GM23338 (cell line): ENCODE measurements around the gene ZNF773. TPM values are rescaled to one million over a fixed set of nuclear protein-coding genes. Genes with fewer than 3 reads are reported as not detected.

Experiments used
- NANOG ChIP-seq: IDR thresholded peaks from 2 replicates; pipeline ENCODE4 v1.6.1; 2016; ENCODE audit warnings: antibody characterized with exemption, borderline replicate concordance
- POLR2AphosphoS5 ChIP-seq: IDR thresholded peaks from 2 replicates; pipeline ENCODE4 v1.6.1; 2016; ENCODE audit warnings: antibody characterized with exemption, low read depth
- REST ChIP-seq: IDR thresholded peaks from one replicate; pipeline ENCODE4 v1.6.1; 2018; ENCODE audit warnings: antibody characterized with exemption; ENCODE audit not compliant: unreplicated experiment
- STAT1 ChIP-seq: IDR thresholded peaks from one replicate; pipeline ENCODE4 v1.6.1; 2016; ENCODE audit warnings: antibody characterized with exemption; ENCODE audit not compliant: unreplicated experiment
- ZNF331 ChIP-seq: fragments of 250-450 bp; sonication (Bioruptor Pico); IDR thresholded peaks from 2 replicates; pipeline ENCODE4 v1.5.0; 2020; ENCODE audit warnings: low read depth, mild to moderate bottlenecking, moderate library complexity
- ZNF462 ChIP-seq: fragments of 250-450 bp; sonication (Bioruptor Pico); IDR thresholded peaks from 2 replicates; pipeline ENCODE4 v1.5.0; 2020; ENCODE audit warnings: mild to moderate bottlenecking, moderate library complexity
- polyA plus RNA-seq: library from polyadenylated mRNA; unstranded; fragments of >200 nt; fragmentation: Nextera tagmentation; extraction: Ambion mirVana; gene quantifications from 2 replicates; pipeline ENCODE4 v1.2.1, GENCODE V29; 2016
- total RNA-seq: library from RNA; depleted of rRNA; stranded (reverse); fragments of >200 nt; shearing (Covaris generic); gene quantifications from 2 replicates; pipeline ENCODE4 v1.2.3, GENCODE V29; 2014
- TF ChIP-seq, protein P1 (sequence below): IDR thresholded peaks from 2 replicates; pipeline ENCODE4 v1.6.1; 2016; ENCODE audit warnings: antibody characterized with exemption

The ZNF773 gene
- total and polyA plus RNA-seq, 2 experiments from 2014 or later: 4.1 to 12.9 TPM

DNA sequence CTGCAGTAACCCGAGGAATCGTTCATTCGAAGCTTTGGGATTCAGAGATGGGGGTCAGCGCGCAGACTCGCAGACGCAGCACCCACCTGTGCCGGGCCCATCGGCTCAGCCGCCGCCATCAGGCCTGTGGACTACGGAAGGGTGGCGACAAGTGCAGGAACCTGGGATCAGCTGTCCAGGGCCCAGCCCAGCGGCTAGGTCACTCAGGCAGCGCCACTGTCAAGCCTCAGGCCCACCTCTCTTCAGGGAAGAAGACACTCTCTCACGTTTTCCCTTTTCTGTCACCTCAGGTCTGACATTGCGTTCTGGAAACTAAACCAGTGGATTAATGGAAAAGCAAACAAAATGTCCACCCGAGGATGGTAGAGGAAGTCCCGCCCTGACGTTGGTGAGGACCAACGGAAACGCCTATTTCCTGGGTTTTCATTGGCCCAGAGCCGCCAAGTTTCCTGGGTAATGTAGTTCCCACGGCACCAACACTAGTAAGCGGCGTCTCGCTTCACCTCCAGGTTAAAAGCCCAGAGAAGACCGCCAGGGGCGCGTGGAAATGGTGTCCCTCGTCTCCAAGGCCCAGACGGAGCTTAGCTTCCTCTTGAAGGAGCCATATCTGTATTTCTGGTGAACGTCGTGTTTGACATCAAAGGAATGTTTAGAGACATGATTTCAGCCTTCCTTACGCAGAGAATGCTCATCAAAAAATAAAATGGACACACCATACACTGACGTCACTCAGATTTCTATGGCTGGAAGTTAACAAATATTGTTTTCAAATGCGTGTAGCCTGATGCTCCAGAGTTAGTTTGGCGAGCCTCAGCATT is 22.3 kb upstream of the ZNF773 start, which contains the start of gene ZNF772 (continued):
- TF ChIP-seq ZNF462: no peak
- no peak for TF ChIP-seq STAT1
- TF ChIP-seq, protein P1, sequence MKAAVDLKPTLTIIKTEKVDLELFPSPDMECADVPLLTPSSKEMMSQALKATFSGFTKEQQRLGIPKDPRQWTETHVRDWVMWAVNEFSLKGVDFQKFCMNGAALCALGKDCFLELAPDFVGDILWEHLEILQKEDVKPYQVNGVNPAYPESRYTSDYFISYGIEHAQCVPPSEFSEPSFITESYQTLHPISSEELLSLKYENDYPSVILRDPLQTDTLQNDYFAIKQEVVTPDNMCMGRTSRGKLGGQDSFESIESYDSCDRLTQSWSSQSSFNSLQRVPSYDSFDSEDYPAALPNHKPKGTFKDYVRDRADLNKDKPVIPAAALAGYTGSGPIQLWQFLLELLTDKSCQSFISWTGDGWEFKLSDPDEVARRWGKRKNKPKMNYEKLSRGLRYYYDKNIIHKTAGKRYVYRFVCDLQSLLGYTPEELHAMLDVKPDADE: peak; percentile 92
- TF ChIP-seq ZNF331: no peak
- TF ChIP-seq REST: no peak
- no peak for TF ChIP-seq NANOG
- peak; percentile 72; the same call in 1 of the 2 replicates for TF ChIP-seq POLR2AphosphoS5
